Activated CD4-positive, alpha-beta memory T cell treated with anti-CD3 and anti-CD28 coated beads for 36 hours (primary cell): Measurements from ENCODE around the gene ZRANB2. TPM values are rescaled to one million over a fixed set of nuclear protein-coding genes. Genes with fewer than 3 reads are reported as not detected.

Experiments used
- CTCF ChIA-PET: fragments of 350-600 bp; sonication (Branson Sonifier 250); formaldehyde crosslinking; loops from one replicate; lab custom pipeline; 2021; ENCODE audit warnings: antibody characterized with exemption, inconsistent platforms; lab: Charles Lee
- POLR2A ChIA-PET: fragments of 350-600 bp; sonication (Branson Sonifier 250); formaldehyde crosslinking; loops from one replicate; lab custom pipeline; 2021; ENCODE audit warnings: antibody characterized with exemption; lab: Charles Lee
- DNase-seq: peaks from one replicate; pipeline ENCODE4 v3.0.0-alpha.2; 2020
- H3K27ac Mint-ChIP-seq: one replicate; pipeline ENCODE4 v1.8.0; 2021; ENCODE audit warnings: mixed read lengths
- H3K27me3 Mint-ChIP-seq: one replicate; pipeline ENCODE4 v1.8.0; 2021; ENCODE audit warnings: mixed read lengths
- H3K36me3 Mint-ChIP-seq: one replicate; pipeline ENCODE4 v1.8.0; 2021; ENCODE audit warnings: mixed read lengths
- H3K4me1 Mint-ChIP-seq: one replicate; pipeline ENCODE4 v1.8.0; 2021; ENCODE audit warnings: low read depth, mixed read lengths
- H3K4me3 Mint-ChIP-seq: one replicate; pipeline ENCODE4 v1.8.0; 2021; ENCODE audit warnings: mild to moderate bottlenecking, mixed read lengths
- H3K9me3 Mint-ChIP-seq: one replicate; pipeline ENCODE4 v1.8.0; 2021; ENCODE audit warnings: mixed read lengths
- intact Hi-C: fragments of 100-400 bp; cut with micrococcal nuclease; formaldehyde crosslinking; loops from one replicate; pipeline ENCODE4 v1.15.1; 2023
- total RNA-seq, 2 experiments: library from RNA; stranded (reverse); gene quantifications; one replicate each; pipeline ENCODE4 v1.2.3, GENCODE V29; 2021

Gene ZRANB2
- total RNA-seq, 2 experiments from 2014 or later, result 105 to 107 TPM

- intact Hi-C loops, result no loop called here
- Mint-ChIP-seq H3K36me3 (no peaks in the 10 kb centered on the region), H3K27me3 (peaks cover 12% of the 10 kb centered on the region), H3K27ac (no peak overlapping the region), H3K4me3 (no peak overlapping the region), H3K4me1 (no peaks in the 10 kb centered on the region), H3K9me3 (no peaks in the 10 kb centered on the region)
- POLR2A ChIA-PET, result no interaction called here
- no peak for DNase-seq
- CTCF ChIA-PET, result no interaction called here
These were observed 7.9 kb upstream of the ZRANB2 start for GRCh38 chr1:71088645-71089287.

- ChIA-PET CTCF (no interaction called here), POLR2A (no interaction called here)
- H3K27ac Mint-ChIP-seq, result no peak overlapping the region
- no peaks in the 10 kb centered on the region for H3K9me3 Mint-ChIP-seq
- H3K36me3 Mint-ChIP-seq, result no peaks in the 10 kb centered on the region
- H3K27me3 Mint-ChIP-seq, result peaks cover 20% of the 10 kb centered on the region
- intact Hi-C loops, result no loop called here
- H3K4me1 Mint-ChIP-seq, result no peaks in the 10 kb centered on the region
- no peak for DNase-seq
- no peak overlapping the region for H3K4me3 Mint-ChIP-seq
These were observed 6.9 kb upstream of the ZRANB2 start for GRCh38 chr1:71087713-71088112.

- intact Hi-C loops, result no loop called here
These were observed 6.2 kb upstream of the ZRANB2 start for GRCh38 chr1:71087060-71087459.

GRCh38 chr1:71086331-71086730, 5.5 kb upstream of the ZRANB2 start:
- POLR2A ChIA-PET, result no interaction called here
- no peak overlapping the region for H3K4me3 Mint-ChIP-seq

More at GRCh38 chr1:71087060-71087459, 6.2 kb upstream of the ZRANB2 start:
- CTCF ChIA-PET, result no interaction called here
- Mint-ChIP-seq H3K4me3 (no peak overlapping the region), H3K27me3 (peaks cover 20% of the 10 kb centered on the region), H3K27ac (no peak overlapping the region), H3K9me3 (no peaks in the 10 kb centered on the region), H3K36me3 (no peaks in the 10 kb centered on the region), H3K4me1 (no peaks in the 10 kb centered on the region)
- no peak for DNase-seq
- POLR2A ChIA-PET, result no interaction called here

GRCh38 chr1:71083271-71083670, 2.4 kb upstream of the ZRANB2 start:
- H3K27me3 Mint-ChIP-seq, result peaks cover 20% of the 10 kb centered on the region
- CTCF ChIA-PET, result no interaction called here
- POLR2A ChIA-PET, result interaction anchor here (0.6 kb wide), 2 partner anchors 568 to 725 kb away, joined by 3 read pairs; no protein-coding TSS in a partner anchor
- no peak overlapping the region for H3K4me3 Mint-ChIP-seq
- no peak overlapping the region for H3K27ac Mint-ChIP-seq
- intact Hi-C loops, result loop anchor here (5.0 kb wide), 1 partner anchor 1199 kb away; the partner anchor contains the start of gene NEGR1
- peaks cover 14% of the 10 kb centered on the region for H3K4me1 Mint-ChIP-seq
- no peaks in the 10 kb centered on the region for H3K9me3 Mint-ChIP-seq
- peaks cover 9% of the 10 kb centered on the region for H3K36me3 Mint-ChIP-seq
- no peak for DNase-seq

More at GRCh38 chr1:71086331-71086730, 5.5 kb upstream of the ZRANB2 start:
- no peak overlapping the region for H3K27ac Mint-ChIP-seq
- intact Hi-C loops, result no loop called here
- H3K4me1 Mint-ChIP-seq, result peaks cover 5% of the 10 kb centered on the region
- no peaks in the 10 kb centered on the region for H3K36me3 Mint-ChIP-seq
- H3K27me3 Mint-ChIP-seq, result peaks cover 20% of the 10 kb centered on the region
- H3K9me3 Mint-ChIP-seq, result no peaks in the 10 kb centered on the region
- no peak for DNase-seq
- CTCF ChIA-PET, result no interaction called here

GRCh38 chr1:71081697-71082080, 854 bp upstream of the ZRANB2 start:
- peaks cover 19% of the 10 kb centered on the region for H3K4me1 Mint-ChIP-seq
- H3K9me3 Mint-ChIP-seq, result no peaks in the 10 kb centered on the region
- peaks cover 16% of the 10 kb centered on the region for H3K27me3 Mint-ChIP-seq
- H3K27ac Mint-ChIP-seq, result peak overlapping the region; percentile 67
- ChIA-PET CTCF (interaction anchor here (0.8 to 1.8 kb wide), 3 partner anchors 10 to 879 kb away, joined by 4 to 5 read pairs (median 4); no protein-coding TSS in a partner anchor), POLR2A (interaction anchor here (2.0 kb wide), 1 partner anchor 671 kb away, joined by 8 read pairs; the partner anchor contains the start of gene CTH)
- intact Hi-C loops, result loop anchor here (1.0 to 5.0 kb wide), 4 partner anchors 727 to 1201 kb away; partner anchors contain the start of genes ANKRD13C, LRRC40, NEGR1 and SRSF11
- H3K36me3 Mint-ChIP-seq, result peaks cover 16% of the 10 kb centered on the region
- peak overlapping the region; percentile 98 for H3K4me3 Mint-ChIP-seq
- peak; percentile 9 for DNase-seq

- H3K4me1 Mint-ChIP-seq, result peaks cover 27% of the 10 kb centered on the region
- CTCF ChIA-PET, result interaction anchor here (0.9 to 1.4 kb wide), 4 partner anchors 13 to 878 kb away, joined by 3 to 4 read pairs (median 3); partner anchors contain the start of gene CTH
- intact Hi-C loops, result loop anchor here (1.0 to 5.0 kb wide), 3 partner anchors 669 to 1202 kb away; partner anchors contain the start of genes ANKRD13C, CTH and NEGR1
These were observed 551 bp downstream of the ZRANB2 start for GRCh38 chr1:71080230-71080738.

GRCh38 chr1:71074681-71075080, 6.2 kb downstream of the ZRANB2 start:
- CTCF ChIA-PET, result interaction anchor here (0.6 kb wide), 1 partner anchor 31 kb away, joined by 3 read pairs; no protein-coding TSS in a partner anchor
- H3K27me3 Mint-ChIP-seq, result no peaks in the 10 kb centered on the region
- H3K4me3 Mint-ChIP-seq, result no peak overlapping the region
- no peak for DNase-seq
- no peaks in the 10 kb centered on the region for H3K9me3 Mint-ChIP-seq
- H3K36me3 Mint-ChIP-seq, result peaks cover 51% of the 10 kb centered on the region
- POLR2A ChIA-PET, result no interaction called here
- H3K27ac Mint-ChIP-seq, result peak overlapping the region; percentile 74
- intact Hi-C loops, result no loop called here
- H3K4me1 Mint-ChIP-seq, result peaks cover 38% of the 10 kb centered on the region

More at GRCh38 chr1:71080230-71080738, 551 bp downstream of the ZRANB2 start:
- no peaks in the 10 kb centered on the region for H3K9me3 Mint-ChIP-seq
- H3K27me3 Mint-ChIP-seq, result peaks cover 13% of the 10 kb centered on the region
- POLR2A ChIA-PET, result interaction anchor here (1.0 to 2.0 kb wide), 4 partner anchors 9 to 874 kb away, joined by 3 to 8 read pairs (median 3); partner anchors contain the start of gene CTH
- DNase-seq, result peak; percentile 9
- peak overlapping the region; percentile 98 for H3K4me3 Mint-ChIP-seq
- H3K27ac Mint-ChIP-seq, result peak overlapping the region; percentile 99
- peaks cover 25% of the 10 kb centered on the region for H3K36me3 Mint-ChIP-seq

GRCh38 chr1:71072273-71072672, 8.6 kb downstream of the ZRANB2 start:
- no peak for DNase-seq
- ChIA-PET CTCF (no interaction called here), POLR2A (interaction anchor here (1.3 kb wide), 1 partner anchor 9 kb away, joined by 3 read pairs; the partner anchor contains the start of gene ZRANB2)
- Mint-ChIP-seq H3K9me3 (no peaks in the 10 kb centered on the region), H3K27ac (no peak overlapping the region), H3K27me3 (no peaks in the 10 kb centered on the region), H3K4me3 (no peak overlapping the region), H3K36me3 (peaks cover 48% of the 10 kb centered on the region), H3K4me1 (peaks cover 31% of the 10 kb centered on the region)
- intact Hi-C loops, result no loop called here

- CTCF ChIA-PET, result no interaction called here
- Mint-ChIP-seq H3K27ac (peak overlapping the region; percentile 25), H3K4me1 (peaks cover 31% of the 10 kb centered on the region), H3K27me3 (no peaks in the 10 kb centered on the region), H3K36me3 (peaks cover 48% of the 10 kb centered on the region), H3K9me3 (no peaks in the 10 kb centered on the region), H3K4me3 (no peak overlapping the region)
- intact Hi-C loops, result no loop called here
- POLR2A ChIA-PET, result interaction anchor here (0.6 to 1.3 kb wide), 2 partner anchors 9 to 658 kb away, joined by 3 to 4 read pairs; partner anchors contain the start of gene ZRANB2
- DNase-seq, result no peak
These were observed 9.1 kb downstream of the ZRANB2 start for GRCh38 chr1:71071720-71072119.

- intact Hi-C loops, result no loop called here
- Mint-ChIP-seq H3K4me1 (peaks cover 10% of the 10 kb centered on the region), H3K9me3 (no peaks in the 10 kb centered on the region), H3K4me3 (no peak overlapping the region), H3K27me3 (no peaks in the 10 kb centered on the region), H3K36me3 (peaks cover 43% of the 10 kb centered on the region), H3K27ac (peak overlapping the region; percentile 42)
- ChIA-PET POLR2A (no interaction called here), CTCF (no interaction called here)
- no peak for DNase-seq
These were observed 12.3 kb downstream of the ZRANB2 start for GRCh38 chr1:71068325-71069240.
